ENCODE measurements around the gene MAST2.
"Not testable (repeated sequence)": the region's sequence is repeated elsewhere in the genome, so short reads cannot be mapped to it uniquely, and the experiment has no call there.

- TF ChIP-seq CTCF, POLR2A, EP300 (IDR thresholded peaks at IDR 0.05): not testable (repeated sequence)
These were observed 146.1 kb downstream of the MAST2 start for GRCh38 chr1:45949462-45949861.

Data from upper lobe of left lung (tissue), 4 donors.